ENCODE data around the gene CPSF4L. TPM values are rescaled to one million over a fixed set of nuclear protein-coding genes. Genes with fewer than 3 reads are reported as not detected.
A peak's percentile ranks its signal among the peaks of the same experiment; 100 is the strongest.

CPSF4L gene
- total and polyA plus RNA-seq, 2 of the 13 experiments (the other 11 are each of a cell fraction or from before 2014, with no cell fraction given): 0.73 to 1.6 TPM

DNA sequence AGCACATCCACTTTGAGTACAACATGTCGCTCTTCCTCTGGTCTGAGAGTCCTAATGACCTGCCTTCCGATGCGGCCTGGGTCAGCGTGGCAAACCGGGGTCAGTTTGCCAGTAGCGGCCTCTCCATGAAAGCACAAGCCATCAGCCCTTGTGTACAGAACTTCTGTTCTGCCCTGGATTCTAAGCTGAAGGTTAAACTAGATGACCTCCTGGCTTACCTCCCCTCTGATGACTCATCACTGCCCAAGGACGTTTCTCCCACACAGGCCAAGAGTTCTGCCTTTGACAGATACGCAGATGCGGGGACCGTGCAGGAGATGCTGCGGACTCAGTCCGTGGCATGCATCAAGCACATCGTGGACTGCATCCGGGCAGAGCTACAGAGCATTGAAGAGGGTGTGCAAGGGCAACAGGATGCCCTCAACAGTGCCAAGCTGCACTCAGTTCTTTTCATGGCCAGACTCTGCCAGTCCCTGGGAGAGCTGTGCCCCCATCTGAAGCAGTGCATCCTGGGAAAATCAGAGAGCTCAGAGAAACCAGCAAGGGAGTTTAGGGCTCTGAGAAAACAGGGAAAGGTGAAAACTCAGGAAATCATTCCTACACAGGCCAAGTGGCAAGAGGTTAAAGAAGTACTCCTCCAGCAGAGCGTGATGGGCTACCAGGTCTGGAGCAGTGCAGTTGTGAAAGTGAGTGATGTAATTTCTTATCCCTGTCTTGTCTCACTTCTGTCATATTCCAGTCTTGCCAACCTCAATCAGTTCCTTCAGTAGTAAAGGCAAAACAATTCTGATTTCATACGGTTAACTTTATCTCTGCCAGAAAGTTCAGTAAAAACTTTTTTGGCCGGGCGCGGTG lies 60.2 kb downstream of the CPSF4L start (continued):
- TF ChIP-seq SNAI1 (CRISPR knock-in tag; IDR thresholded peaks at IDR 0.05; ENCODE audit: borderline replicate concordance): no peak
- TF ChIP-seq ELF3 (CRISPR knock-in tag; IDR thresholded peaks at IDR 0.05): peak; percentile 87
- TF ChIP-seq MTA1 (CRISPR knock-in tag; IDR thresholded peaks at IDR 0.05; ENCODE audit: borderline replicate concordance): peak; percentile 95
- no peak for TF ChIP-seq BATF2 (CRISPR knock-in tag; IDR thresholded peaks at IDR 0.05)
- no peak for TF ChIP-seq FOXM1 (CRISPR knock-in tag; IDR thresholded peaks at IDR 0.05)
- no peak for TF ChIP-seq HNRNPK (IDR thresholded peaks at IDR 0.05; ENCODE audit: low read depth, low read length, poor library complexity, severe bottlenecking)
- peak; percentile 64 for TF ChIP-seq MIER2 (CRISPR knock-in tag; IDR thresholded peaks at IDR 0.05)
- no peak for TF ChIP-seq HNRNPUL1 (IDR thresholded peaks at IDR 0.05; ENCODE audit: low read depth, low read length)
- TF ChIP-seq, protein P1, sequence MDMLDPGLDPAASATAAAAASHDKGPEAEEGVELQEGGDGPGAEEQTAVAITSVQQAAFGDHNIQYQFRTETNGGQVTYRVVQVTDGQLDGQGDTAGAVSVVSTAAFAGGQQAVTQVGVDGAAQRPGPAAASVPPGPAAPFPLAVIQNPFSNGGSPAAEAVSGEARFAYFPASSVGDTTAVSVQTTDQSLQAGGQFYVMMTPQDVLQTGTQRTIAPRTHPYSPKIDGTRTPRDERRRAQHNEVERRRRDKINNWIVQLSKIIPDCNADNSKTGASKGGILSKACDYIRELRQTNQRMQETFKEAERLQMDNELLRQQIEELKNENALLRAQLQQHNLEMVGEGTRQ (IDR thresholded peaks at IDR 0.05; ENCODE audit: low read depth, low read length): no peak
- TF ChIP-seq, protein P1 (CRISPR knock-in tag; IDR thresholded peaks at IDR 0.05; ENCODE audit: borderline replicate concordance): no peak
- 0 out of 2 replicates have a peak, but pooled peaks have one; percentile 50 for TF ChIP-seq ZNF180 (CRISPR knock-in tag; IDR thresholded peaks at IDR 0.05; ENCODE audit: borderline replicate concordance, low read depth)
- peak; percentile 90 for TF ChIP-seq DNMT3B (CRISPR knock-in tag; conservative IDR thresholded peaks at IDR 0.05)
- TF ChIP-seq ZNF513 (CRISPR knock-in tag; conservative IDR thresholded peaks at IDR 0.05): no peak
- no peak for TF ChIP-seq RBM39 (IDR thresholded peaks at IDR 0.05; ENCODE audit: low read depth, low read length, poor library complexity, severe bottlenecking)
- peak; percentile 94 for TF ChIP-seq UBTF (CRISPR knock-in tag; IDR thresholded peaks at IDR 0.05)
- TF ChIP-seq KMT2B (CRISPR knock-in tag; IDR thresholded peaks at IDR 0.05): peak; percentile 32; the same call in 1 of the 2 replicates
- TF ChIP-seq ZNF768 (CRISPR knock-in tag; IDR thresholded peaks at IDR 0.05): peak; percentile 45; the same call in 1 of the 2 replicates
- TF ChIP-seq XRCC5 (optimal IDR thresholded peaks at IDR 0.05; ENCODE audit: low read length): peak; percentile 97
- TF ChIP-seq MTA3 (CRISPR knock-in tag; IDR thresholded peaks at IDR 0.05): no peak
- TF ChIP-seq ATF6 (CRISPR knock-in tag; conservative IDR thresholded peaks at IDR 0.05): no peak
- no peak for TF ChIP-seq MTF2 (CRISPR knock-in tag; IDR thresholded peaks at IDR 0.05; ENCODE audit: borderline replicate concordance)

All from HepG2 (cell line).